NCI-H146 (cell line): ENCODE measurements around the gene SH3BP2.
A peak's percentile ranks its signal among the peaks of the same experiment; 100 is the strongest.

ENCODE experiments used
- DNase-seq: peaks from one replicate; lab custom pipeline; 2025; lab: John Stamatoyannopoulos, UW

Gene SH3BP2, protein sequence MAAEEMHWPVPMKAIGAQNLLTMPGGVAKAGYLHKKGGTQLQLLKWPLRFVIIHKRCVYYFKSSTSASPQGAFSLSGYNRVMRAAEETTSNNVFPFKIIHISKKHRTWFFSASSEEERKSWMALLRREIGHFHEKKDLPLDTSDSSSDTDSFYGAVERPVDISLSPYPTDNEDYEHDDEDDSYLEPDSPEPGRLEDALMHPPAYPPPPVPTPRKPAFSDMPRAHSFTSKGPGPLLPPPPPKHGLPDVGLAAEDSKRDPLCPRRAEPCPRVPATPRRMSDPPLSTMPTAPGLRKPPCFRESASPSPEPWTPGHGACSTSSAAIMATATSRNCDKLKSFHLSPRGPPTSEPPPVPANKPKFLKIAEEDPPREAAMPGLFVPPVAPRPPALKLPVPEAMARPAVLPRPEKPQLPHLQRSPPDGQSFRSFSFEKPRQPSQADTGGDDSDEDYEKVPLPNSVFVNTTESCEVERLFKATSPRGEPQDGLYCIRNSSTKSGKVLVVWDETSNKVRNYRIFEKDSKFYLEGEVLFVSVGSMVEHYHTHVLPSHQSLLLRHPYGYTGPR

DNA sequence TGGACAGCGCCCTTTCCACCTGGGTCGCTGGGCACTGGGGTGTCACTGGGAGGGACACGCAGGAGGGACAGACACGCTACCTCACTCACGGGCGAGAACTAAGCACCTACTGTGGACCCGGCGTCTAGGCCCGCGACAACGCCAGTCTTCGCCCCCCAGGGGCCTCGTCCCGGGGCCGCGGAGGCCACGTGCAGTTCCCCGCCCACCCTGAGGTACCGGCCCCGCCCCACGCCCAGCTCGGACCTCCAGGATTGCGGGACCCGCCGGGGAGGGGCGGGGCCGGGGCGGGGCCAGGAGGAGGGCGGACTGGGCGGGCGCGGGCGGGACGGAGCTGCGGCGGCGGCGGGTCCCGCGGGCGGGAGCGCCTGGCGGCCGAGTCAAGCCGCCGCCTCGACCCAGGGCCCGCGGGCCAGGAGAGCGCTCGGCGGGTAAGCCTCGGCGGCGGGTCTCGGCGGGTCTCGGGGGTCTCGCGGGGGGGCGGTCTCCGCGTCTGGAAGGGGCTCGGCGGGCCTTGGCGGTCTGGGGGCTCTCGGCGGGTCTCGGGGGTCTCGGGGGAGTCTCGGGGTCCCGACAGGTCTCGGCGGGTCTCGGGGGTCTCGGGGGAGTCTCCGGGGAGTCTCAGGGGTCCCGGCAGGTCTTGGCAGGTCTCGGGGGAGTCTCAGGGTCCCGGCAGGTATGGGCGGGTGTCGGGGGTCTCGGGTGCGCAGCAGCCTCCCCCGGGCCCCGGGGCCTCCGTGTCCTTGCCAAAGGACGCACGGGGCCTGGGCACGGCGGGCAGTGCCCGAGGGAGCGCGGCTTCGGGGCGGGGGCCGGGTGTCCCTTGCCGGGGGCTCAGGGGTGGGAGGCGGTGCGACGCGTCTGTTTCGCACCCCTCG lies at the start of gene SH3BP2:
TSS of gene SH3BP2 (plus strand) at position 375 of the 875 bp plus-strand sequence. CDS start 27,533 bp downstream, outside the sequence.
- DNase-seq, result peak; percentile 66

DNA sequence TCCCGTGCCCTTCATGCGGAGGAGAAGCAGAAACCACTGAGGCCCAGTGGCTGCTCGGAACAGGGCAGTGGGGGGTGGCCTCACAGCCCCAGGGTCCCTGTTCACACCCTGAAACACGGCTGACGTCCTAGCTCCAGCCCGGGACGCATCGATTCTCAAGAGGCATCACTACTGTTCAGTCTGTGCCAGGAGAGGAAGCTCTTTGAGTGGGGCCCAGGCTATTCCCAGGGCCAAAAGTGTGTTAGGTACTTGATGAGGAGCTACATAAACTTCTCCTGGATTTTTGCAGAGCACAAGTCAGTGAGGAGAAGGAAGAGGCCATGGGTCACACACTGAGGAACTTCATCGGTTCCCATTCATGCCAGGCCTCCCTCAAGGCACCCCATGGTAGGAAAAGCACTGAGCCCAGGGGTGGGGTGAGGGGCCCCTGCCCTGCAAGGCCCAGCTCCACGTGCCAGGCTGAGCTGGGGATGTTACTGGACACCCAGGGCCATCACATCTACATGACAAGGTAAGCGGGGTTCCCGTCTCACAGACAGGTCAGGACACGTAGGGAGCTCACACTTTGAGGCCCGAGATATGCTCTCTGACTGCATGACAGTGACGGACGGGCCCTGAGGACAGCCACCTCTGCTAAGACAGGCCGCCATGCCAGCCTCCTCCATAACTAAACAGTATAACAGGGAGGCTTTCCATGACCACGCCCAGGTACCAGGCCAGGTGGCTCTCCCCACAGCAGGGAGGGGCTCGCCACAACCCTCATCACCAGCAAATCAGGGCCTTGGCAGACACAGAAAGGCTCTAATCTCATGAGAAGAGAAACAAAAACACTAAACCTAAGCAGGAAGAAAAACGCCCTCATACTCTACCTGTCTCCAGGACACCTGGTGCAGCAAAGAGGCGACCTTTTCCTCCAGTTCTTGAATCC lies 49.1 kb upstream of the SH3BP2 start:
- no peak for DNase-seq

DNA sequence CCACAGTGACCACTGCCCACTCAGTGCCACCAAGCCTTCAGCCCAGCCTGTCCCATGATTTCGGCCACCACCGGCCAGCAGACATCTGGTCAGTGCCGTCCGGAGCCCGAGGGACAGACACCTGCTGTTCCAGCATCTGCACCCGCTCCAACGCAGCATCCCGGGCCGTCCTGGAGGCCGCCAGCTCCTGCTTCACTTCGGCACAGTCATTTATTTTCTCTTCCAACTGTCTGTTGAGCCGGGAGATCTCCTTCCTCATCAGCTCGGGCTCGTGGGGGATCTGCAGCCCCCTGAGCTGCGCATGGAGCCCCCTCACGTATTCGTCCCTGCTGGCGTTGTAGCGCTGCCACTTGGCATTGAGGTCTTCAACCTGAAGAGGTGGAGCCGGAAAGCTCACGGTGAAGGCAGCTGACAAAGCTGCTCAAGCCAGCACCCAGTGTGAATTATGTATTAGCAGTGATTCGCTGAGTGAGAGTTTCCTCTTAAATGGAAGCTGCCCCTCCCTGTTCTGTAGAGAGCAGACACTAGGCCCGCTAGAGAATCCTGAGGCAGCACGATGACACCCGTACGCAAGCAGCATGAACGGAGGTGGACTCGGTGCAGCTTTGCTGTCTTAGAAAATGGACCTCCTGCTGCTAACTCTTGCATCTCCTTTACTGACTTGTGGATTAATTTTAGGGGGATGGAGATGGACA lies 48.2 kb upstream of the SH3BP2 start:
- no peak for DNase-seq

DNA sequence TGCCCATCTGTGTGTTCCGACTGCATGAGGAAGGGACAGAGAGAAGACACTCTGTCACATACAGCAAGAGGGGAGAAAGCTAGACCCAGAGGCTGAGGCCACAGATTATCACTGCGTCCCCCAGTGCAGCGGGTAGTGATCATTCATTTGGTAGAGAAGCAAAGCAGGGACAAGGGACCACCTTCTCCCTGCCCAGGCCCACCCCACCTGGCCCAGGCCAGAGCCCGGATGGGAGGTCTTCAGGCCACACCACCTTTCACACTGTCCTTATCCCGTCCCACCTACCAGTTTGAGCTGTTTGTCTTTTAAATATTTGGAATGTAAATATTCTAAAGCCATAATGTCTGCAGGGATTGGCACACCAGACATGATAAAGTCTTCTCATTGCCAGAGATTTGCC lies 47.4 kb upstream of the SH3BP2 start:
- no peak for DNase-seq

DNA sequence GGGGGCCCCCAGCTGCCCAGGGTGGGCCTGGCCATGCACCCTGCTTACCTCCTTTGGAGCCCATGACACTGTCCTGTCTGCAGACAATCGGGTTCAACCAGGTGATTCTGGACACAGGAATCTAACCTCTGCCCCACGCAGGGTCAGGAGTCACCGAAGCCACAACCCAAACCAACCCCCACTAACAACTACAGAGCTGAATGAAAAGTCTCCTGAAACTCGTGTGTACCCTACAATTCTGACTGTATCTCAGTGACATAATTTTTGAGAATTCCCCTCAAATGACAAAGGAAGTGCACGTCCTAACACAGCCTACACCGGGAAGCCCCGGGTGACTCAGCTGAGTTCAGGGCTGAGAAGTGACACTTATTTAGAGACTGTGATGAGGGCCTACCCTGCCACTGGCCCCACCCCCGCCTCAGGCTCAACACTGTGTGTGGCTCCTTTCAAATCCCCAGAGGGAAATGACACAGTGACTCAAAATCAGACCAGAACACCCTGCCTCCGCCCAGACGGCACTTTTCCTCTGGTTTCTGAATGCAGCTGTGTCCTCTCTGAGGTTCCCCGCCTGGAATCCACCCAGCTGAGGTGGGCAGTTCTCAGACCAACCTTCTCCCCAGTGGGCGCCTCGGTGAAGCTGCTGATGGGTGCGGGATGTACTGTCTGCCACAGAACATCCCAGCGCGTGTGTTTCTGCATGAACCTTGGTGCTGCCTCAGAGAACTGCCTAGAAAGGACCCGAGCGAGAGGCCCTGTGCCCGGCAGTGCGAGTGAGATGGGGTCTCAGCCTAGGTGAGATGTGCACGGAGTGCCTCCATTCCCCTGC lies 46.7 kb upstream of the SH3BP2 start:
- DNase-seq, result no peak

DNA sequence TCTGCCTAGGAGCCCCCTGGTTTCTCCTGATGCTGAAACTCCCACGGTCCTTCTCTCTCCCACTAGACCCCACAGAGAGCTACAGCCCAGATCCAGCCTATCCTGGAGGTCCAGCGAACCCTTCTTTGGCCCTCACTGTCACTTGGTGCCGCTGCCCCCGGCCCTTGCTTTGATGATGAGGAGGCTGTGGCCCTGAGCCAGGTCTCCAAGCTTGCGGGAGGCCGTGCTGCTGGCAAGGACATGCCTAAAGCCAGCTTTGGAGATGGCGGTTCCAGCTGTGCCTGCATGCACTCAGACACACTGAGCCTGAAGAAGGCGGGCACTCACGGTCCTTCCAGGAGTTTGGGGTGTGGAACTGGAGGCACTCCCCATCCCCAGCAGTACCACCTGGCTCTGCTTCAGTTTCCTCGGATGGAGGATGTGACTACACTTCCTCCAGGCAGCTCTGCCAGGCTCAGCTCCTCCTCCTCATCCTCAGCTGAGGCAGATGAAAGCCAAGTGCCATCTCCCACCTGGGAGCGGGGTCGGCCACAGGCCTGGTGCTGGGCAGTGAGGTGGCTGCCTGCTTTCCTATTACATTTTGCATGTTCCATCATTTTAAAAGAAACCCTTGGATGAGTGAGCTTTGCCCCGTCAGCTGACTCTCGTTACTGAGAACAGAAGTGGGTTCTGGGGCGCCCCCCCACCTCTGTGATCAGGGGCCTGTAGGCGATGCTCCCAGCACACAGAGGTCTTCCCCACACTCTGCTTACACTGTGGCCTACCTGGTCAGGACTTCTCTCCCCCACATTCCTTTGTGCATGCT lies 45.8 kb upstream of the SH3BP2 start:
- DNase-seq, result no peak

DNA sequence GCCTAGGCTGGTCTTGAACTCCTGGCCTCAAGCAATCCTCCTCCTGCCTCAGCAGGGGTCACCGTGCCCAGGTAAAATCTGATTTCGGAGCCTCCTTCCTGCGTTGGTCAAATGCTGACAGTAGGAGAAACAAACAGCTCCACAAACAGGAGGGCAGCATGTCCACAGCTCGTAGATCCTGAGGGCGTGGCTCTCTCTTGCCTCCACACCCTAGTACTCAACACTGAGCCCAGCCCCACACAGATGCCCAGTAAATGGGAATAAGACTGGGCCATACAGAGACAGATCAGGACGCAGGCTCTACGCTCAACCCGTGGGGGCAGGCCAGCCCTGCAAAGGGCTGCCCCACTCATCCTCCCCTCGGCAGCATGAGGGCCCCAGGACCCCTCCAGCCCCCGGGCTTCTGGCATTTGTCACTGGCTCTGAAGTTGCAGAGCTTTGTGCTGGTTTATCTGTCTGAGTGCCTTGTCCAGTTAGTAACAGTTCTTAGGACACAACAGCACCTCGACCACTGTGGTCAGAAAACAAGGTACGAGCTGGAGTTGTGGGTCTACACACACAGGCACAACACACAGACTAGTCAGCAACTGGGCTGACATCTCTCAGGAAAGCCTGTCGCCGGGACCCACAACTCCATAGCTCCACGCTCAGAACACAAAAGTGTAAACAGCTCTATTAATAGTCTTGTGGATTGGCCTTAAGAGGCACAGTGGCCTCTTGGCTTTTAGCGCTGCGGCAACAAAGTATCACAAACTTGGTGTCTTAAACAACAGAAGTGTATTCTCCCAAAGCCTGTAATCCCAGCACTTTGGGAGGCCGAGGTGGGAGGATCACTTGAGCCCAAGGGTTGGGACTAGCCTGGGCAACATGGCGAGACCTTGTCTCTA lies 41.9 kb upstream of the SH3BP2 start:
- no peak for DNase-seq

DNA sequence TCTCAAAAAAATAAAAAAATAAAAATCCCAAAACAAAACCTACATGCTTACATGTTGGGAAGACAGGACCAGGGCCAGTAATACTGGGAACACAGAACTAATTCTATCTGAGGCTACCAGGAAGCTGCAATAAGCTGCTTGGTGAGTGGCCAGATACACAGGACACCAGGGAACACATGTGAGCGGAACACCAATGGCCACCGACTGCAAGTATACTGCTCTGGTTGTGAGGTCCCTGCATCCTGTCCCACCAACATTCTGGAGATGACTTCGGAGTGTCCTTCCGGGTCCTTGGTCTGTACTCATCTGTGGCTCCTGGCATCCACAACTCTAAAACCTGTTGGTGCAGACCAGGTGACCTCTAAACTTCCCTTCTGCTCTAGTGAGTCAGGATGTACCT lies 39.4 kb upstream of the SH3BP2 start:
- no peak for DNase-seq

DNA sequence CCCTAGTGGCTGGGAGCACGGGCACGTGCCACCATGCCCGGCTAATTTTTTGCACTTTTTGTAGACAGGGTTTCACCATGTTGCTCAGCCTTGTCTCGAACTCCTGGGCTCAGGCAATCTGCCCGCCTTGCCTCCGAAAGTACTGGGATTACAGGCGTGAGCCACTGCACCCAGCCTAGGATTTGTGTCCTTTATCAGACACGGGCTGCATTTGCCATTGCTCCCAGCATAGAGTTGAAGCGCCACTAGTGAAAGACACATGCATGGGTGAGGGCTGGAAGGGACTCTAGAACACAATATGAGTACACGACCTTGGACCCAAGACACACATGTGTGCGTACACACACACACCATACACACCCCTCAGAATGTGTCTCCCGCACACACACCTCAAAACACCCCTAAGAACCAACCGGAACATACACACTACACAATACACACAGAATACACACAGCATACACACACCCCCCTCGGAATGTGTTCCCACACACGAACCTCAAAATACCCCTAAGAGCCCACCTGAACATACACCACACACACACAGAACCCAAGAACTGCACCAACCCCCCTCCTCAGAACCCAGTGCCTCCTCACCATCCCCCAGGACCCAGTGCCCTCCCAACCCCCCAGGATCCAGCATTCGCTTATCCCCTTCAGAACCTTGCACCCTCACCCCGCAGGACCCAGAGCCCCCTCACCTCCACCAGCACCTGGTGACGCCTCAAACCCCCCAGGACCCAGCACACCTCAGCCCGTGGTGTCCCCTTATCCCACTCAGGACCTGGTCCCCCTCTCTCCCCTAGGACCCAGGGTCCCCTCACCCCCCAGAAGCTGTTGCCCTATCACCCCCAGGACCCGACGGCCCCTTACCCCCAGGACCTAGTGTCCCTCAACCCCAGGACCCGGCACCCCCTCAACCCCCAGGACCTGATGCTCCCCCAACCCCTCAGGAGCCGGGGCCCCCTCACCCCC lies 37.8 kb upstream of the SH3BP2 start:
- no peak for DNase-seq

DNA sequence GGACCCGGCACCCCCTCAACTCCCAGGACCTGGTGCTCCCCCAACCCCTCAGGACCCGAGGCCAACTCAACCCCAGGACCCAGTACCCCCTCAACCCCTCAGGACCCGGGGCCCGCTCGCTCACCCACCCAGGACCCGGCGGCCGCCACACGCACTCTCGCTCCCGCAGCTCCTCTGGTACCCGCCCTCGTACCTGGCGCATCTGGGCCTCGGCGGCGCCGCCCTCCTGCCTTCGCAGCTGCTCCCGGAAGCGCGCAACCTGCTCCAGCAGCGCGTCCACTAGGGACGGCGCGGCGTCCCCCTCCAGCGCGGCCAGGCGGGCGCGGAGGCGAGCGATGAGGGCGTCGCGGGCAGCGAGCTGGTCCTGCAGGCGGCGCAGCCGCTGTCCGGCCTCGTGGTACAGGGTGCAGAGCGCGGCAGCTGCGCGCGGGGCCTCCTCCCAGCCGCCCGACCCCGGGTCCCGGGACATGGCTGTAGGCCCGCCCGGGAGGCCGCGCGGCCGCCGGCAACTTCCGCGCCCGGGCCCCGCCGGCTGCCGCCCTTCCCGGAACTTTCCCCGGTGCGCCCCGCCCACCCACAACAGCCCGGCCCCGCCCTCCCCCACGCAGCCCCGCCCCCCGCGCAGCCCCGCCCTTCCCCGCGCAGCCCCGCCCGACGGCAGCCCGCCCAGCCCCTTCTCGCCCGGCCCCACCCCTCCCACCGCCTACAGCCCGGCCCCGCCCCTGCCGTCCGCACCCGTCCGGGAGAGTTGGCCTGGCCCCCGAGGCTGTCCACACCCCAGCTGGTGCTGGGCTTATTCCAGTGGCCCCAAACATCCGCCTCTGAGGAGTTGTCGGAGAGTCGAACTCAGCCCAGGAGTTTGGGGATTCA lies 36.8 kb upstream of the SH3BP2 start, which contains the start of gene TNIP2:
TSS of gene TNIP2 (minus strand) at position 516 of the 870 bp plus-strand sequence. CDS start at position 469, 47 bp downstream.
- peak; percentile 86 for DNase-seq

DNA sequence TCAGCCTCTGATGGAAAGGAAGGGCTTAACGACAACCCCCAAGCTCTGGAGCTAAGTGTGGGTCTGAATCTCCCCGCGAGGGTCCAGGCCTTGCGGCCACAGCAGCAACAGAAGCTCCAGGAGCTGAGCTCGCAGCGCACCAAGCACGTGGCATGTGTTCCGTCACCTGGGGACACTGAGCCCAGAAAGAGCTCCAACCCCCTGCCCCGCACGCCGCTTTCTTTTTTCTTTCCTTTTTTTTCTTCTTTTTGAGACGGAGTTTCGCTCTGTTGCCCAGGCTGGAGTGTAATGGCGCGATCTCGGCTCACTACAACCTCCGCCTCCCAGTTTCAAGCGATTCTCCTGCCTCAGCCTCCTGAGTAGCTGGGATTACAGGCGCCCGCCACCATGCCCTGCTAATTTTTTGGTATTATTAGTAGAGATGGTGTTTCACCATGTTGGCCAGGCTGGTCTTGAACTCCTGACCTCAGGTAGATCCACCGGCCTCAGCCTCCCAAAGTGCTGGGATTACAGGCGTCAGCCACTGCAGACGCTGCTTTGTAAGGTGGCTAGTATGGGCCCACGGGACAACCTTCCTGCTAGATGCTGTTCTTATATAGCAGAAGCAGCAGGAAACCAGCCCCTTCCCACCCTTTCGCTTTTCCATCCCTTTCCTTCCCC lies 36.1 kb upstream of the SH3BP2 start:
- DNase-seq, result no peak

DNA sequence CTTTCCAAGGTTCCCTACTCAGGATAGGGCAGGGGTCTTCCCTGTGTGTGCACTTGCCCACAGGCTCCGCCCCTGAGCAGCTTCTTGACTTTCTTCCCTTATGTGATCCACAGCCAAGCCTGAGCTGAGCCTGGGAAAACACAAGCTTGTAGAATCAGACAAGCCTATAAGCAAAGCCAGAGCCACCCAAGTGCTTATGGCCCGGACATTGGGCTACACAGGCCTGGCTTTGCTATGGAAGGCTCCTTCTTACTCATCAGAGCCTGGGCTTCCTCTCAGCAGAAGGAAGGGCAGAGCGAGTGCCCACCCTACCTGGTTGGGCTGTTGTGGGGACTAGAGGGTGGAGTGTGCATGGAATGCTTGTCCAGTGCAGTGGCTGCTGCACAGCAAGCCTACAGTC lies 35.5 kb upstream of the SH3BP2 start:
- no peak for DNase-seq

DNA sequence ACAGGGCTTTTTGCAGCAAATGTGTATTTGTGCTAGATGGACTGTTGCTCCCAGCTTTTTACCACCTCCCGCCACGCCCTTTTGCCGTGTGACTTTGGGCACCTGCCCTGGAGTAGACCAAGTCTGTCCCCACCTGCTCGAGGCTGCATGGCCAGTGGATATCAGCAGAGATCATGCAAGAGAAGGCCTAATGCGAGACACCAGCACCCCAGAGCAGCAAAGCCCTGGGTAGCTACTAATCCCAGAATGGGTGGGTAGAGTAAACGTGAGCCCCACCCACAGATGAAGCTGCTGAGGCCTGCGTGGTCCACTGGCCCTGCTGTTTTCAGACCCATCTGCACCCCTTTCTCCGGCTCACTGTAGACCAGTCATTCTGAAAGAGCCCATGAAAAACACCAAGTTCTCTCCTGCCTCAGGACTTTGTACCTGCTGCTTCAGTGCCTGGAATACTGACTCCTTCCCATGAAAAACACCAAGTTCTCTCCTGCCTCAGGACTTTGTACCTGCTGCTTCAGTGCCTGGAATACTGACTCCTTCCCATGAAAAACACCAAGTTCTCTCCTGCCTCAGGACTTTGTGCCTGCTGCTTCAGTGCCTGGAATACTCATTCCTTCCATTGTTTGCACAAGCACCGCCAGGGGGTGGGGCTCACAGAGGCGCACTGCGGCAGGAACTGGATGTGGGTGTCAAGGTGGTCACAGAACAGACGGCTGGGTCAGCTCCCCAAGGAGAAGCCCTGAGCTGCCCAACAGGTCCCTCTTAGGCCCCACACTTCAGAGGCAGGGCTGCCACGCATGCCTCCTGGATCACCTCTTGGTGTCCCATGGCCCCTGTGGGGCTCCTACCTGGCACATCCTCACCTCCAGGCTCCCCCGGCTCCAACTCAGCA lies 31.6 kb upstream of the SH3BP2 start:
- DNase-seq, result peak; percentile 31

DNA sequence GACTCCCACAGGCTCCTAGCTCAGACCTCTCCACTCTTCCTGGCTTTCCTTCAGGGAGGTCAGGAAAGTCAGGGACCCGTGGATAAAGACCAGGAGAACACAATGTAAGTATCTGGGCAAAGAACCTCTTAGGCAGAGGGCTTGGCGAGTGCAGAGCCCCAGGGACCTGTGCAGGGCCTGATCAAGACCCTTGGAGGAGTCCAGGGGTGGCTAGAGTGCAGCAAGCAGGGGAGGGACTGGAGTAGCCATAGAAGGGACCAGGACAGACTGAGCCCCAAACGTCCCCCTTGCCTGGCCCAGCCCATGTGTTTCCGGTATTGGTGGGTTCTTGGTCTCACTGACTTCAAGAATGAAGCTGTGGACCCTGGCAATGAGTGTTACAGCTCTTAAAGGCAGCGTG lies 30.8 kb upstream of the SH3BP2 start:
- DNase-seq, result no peak
